GM23338 (cell line): ENCODE results near the gene GNAT2. TPM values are rescaled to one million over a fixed set of nuclear protein-coding genes. Genes with fewer than 3 reads are reported as not detected.

ENCODE experiments used
- ATAC-seq: fragments of 200-7000 bp; cut with Tn5 transposase; 3 replicates; pipeline ENCODE4 v1.9.1; 2020
- DNase-seq: peaks from one replicate; pipeline ENCODE4 v3.0.0-alpha.2; 2015; ENCODE audit warnings: low spot score
- H2AFZ ChIP-seq: fragments of 200-600 bp; sonication (generic); 2 replicates; pipeline ENCODE4 v1.8.0; 2016; ENCODE audit warnings: antibody characterized with exemption, mild to moderate bottlenecking, moderate library complexity
- H3F3A ChIP-seq: fragments of 200-600 bp; sonication (generic); replicated peaks from 2 replicates; pipeline ENCODE4 v1.8.0; 2017; ENCODE audit warnings: antibody characterized with exemption, mixed run types, low read depth
- H3K27ac ChIP-seq: fragments of 200-600 bp; sonication (generic); 2 replicates; pipeline ENCODE4 v1.6.1; 2016; ENCODE audit warnings: low read depth
- H3K27me3 ChIP-seq: fragments of 200-600 bp; sonication (generic); 2 replicates; pipeline ENCODE4 v1.8.0; 2016; ENCODE audit warnings: mild to moderate bottlenecking, mixed run types, moderate library complexity; ENCODE audit not compliant: insufficient read depth
- H3K36me3 ChIP-seq: fragments of 200-600 bp; sonication (generic); 2 replicates; pipeline ENCODE4 v1.8.0; 2016; ENCODE audit warnings: mild to moderate bottlenecking; ENCODE audit not compliant: insufficient read depth
- H3K4me1 ChIP-seq: fragments of 200-600 bp; sonication (generic); 2 replicates; pipeline ENCODE4 v1.8.0; 2016; ENCODE audit warnings: mild to moderate bottlenecking, moderate library complexity; ENCODE audit not compliant: insufficient read depth
- H3K4me2 ChIP-seq: fragments of 200-600 bp; sonication (generic); 2 replicates; pipeline ENCODE4 v1.7.1; 2017; ENCODE audit warnings: mixed run types
- H3K4me3 ChIP-seq: fragments of 200-600 bp; sonication (generic); 2 replicates; pipeline ENCODE4 v1.6.1; 2016; ENCODE audit warnings: mixed run types
- H3K79me2 ChIP-seq: fragments of 200-600 bp; sonication (generic); replicated peaks from 2 replicates; pipeline ENCODE4 v1.8.0; 2017; ENCODE audit warnings: mild to moderate bottlenecking; ENCODE audit not compliant: insufficient read depth
- H3K9me2 ChIP-seq: fragments of 200-600 bp; sonication (generic); 2 replicates; pipeline ENCODE4 v1.8.0; 2017; ENCODE audit not compliant: insufficient read depth
- H4K20me1 ChIP-seq: fragments of 200-600 bp; sonication (generic); replicated peaks from 2 replicates; pipeline ENCODE4 v1.8.0; 2017; ENCODE audit warnings: mild to moderate bottlenecking; ENCODE audit not compliant: insufficient read depth
- H3K27ac Mint-ChIP-seq: 2 replicates; pipeline ENCODE4 v1.8.0; 2020; ENCODE audit warnings: inconsistent platforms, mild to moderate bottlenecking, moderate library complexity, mixed read lengths
- H3K27me3 Mint-ChIP-seq: 3 replicates; pipeline ENCODE4 v1.8.0; 2022; ENCODE audit warnings: low read depth, mild to moderate bottlenecking, moderate library complexity, mixed read lengths, inconsistent platforms; ENCODE audit not compliant: insufficient read depth, poor library complexity
- H3K36me3 Mint-ChIP-seq: 3 replicates; pipeline ENCODE4 v1.8.0; 2021; ENCODE audit warnings: low read depth, mild to moderate bottlenecking, inconsistent platforms, moderate library complexity, mixed read lengths
- H3K4me1 Mint-ChIP-seq: 3 replicates; pipeline ENCODE4 v1.8.0; 2020; ENCODE audit warnings: mild to moderate bottlenecking, inconsistent platforms, mixed read lengths
- H3K4me3 Mint-ChIP-seq: 3 replicates; pipeline ENCODE4 v1.8.0; 2021; ENCODE audit warnings: moderate library complexity, mild to moderate bottlenecking, inconsistent platforms, mixed read lengths
- H3K9me3 Mint-ChIP-seq: 3 replicates; pipeline ENCODE4 v1.8.0; 2020; ENCODE audit warnings: moderate library complexity, mild to moderate bottlenecking, inconsistent platforms, mixed read lengths
- CREB1 ChIP-seq: fragments of 250-450 bp; sonication (Bioruptor Pico); IDR thresholded peaks from 2 replicates; pipeline ENCODE4 v1.5.0; 2020; ENCODE audit warnings: low read depth, mild to moderate bottlenecking, moderate library complexity
- CTCF ChIP-seq, 2 experiments: fragments of 200-600 bp in 1 of 2; sonication (generic) in 1 of 2; conservative IDR thresholded peaks; 2 replicates each; pipeline versions ENCODE4 v1.5.1 to v1.6.1; 2016 to 2017; ENCODE audit warnings: antibody characterized with exemption in 2 of 2, low read depth in 2 of 2, mild to moderate bottlenecking in 2 of 2, moderate library complexity in 1 of 2
- ETS1 ChIP-seq: IDR thresholded peaks from 2 replicates; pipeline ENCODE4 v1.6.1; 2016; ENCODE audit warnings: antibody characterized with exemption
- EZH2 ChIP-seq: fragments of 200-600 bp; sonication (generic); IDR thresholded peaks from one replicate; pipeline ENCODE4 v1.8.0; 2017; ENCODE audit warnings: antibody characterized with exemption, mild to moderate bottlenecking, low read depth; ENCODE audit not compliant: unreplicated experiment
- EZH2phosphoT487 ChIP-seq: fragments of 200-600 bp; sonication (generic); IDR thresholded peaks from one replicate; pipeline ENCODE4 v1.8.1; 2018; ENCODE audit warnings: antibody characterized with exemption; ENCODE audit not compliant: unreplicated experiment
- JUNB ChIP-seq: IDR thresholded peaks from one replicate; pipeline ENCODE4 v1.6.1; 2016; ENCODE audit warnings: antibody characterized with exemption; ENCODE audit not compliant: unreplicated experiment
- NANOG ChIP-seq: IDR thresholded peaks from 2 replicates; pipeline ENCODE4 v1.6.1; 2016; ENCODE audit warnings: antibody characterized with exemption, borderline replicate concordance
- POLR2AphosphoS5 ChIP-seq: IDR thresholded peaks from 2 replicates; pipeline ENCODE4 v1.6.1; 2016; ENCODE audit warnings: antibody characterized with exemption, low read depth
- REST ChIP-seq: IDR thresholded peaks from one replicate; pipeline ENCODE4 v1.6.1; 2018; ENCODE audit warnings: antibody characterized with exemption; ENCODE audit not compliant: unreplicated experiment
- ZNF462 ChIP-seq: fragments of 250-450 bp; sonication (Bioruptor Pico); IDR thresholded peaks from 2 replicates; pipeline ENCODE4 v1.5.0; 2020; ENCODE audit warnings: mild to moderate bottlenecking, moderate library complexity
- polyA plus RNA-seq: library from polyadenylated mRNA; unstranded; fragments of >200 nt; fragmentation: Nextera tagmentation; extraction: Ambion mirVana; gene quantifications from 2 replicates; pipeline ENCODE4 v1.2.1, GENCODE V29; 2016
- total RNA-seq: library from RNA; depleted of rRNA; stranded (reverse); fragments of >200 nt; shearing (Covaris generic); gene quantifications from 2 replicates; pipeline ENCODE4 v1.2.3, GENCODE V29; 2014

GNAT2 gene
- total and polyA plus RNA-seq, 2 experiments from 2014 or later = 0.21 TPM; not detected in 1

- TF ChIP-seq ZNF462 (no peak), CREB1 (no peak), ETS1 (no peak)
Measured at GRCh38 chr1:109625176-109625575, 5.8 kb upstream of the GNAT2 start (continued).

GRCh38 chr1:109624201-109625010 lies 5.0 kb upstream of the GNAT2 start:
- Histone ChIP-seq H3K27ac (no peak overlapping the region), H3K4me3 (no peak overlapping the region), H3F3A (no peaks in the 10 kb centered on the region), H3K4me1 (peaks cover 7% of the 10 kb centered on the region; the same call in 1 of the 2 replicates), H3K36me3 (no peaks in the 10 kb centered on the region), H3K4me2 (no peak overlapping the region), H3K9me2 (no peaks in the 10 kb centered on the region), H4K20me1 (peaks cover 4% of the 10 kb centered on the region; the same call in 1 of the 2 replicates), H3K27me3 (no peaks in the 10 kb centered on the region), H3K79me2 (peaks cover 37% of the 10 kb centered on the region), H2AFZ (no peak overlapping the region)
- peaks cover 18% of the 10 kb centered on the region for H3K36me3 Mint-ChIP-seq
- no peak overlapping the region for H3K4me3 Mint-ChIP-seq
- H3K27me3 Mint-ChIP-seq = peaks cover 5% of the 10 kb centered on the region
- H3K27ac Mint-ChIP-seq = no peak overlapping the region
- ATAC-seq (no peak), DNase-seq (no peak)
- peaks cover 26% of the 10 kb centered on the region for H3K4me1 Mint-ChIP-seq
- no peaks in the 10 kb centered on the region for H3K9me3 Mint-ChIP-seq
- TF ChIP-seq ETS1 (no peak), JUNB (no peak), POLR2AphosphoS5 (no peak), EZH2phosphoT487 (no peak), NANOG (no peak), CTCF (conservative IDR thresholded peaks at IDR 0.05; ENCODE audit: low read depth in 2 of 2) (no peak), EZH2 (no peak), REST (no peak)
